GM23338 (cell line): ENCODE results near the gene SLC35A4. TPM values are rescaled to one million over a fixed set of nuclear protein-coding genes. Genes with fewer than 3 reads are reported as not detected.

ENCODE experiments used
- ATAC-seq: fragments of 200-7000 bp; cut with Tn5 transposase; 3 replicates; pipeline ENCODE4 v1.9.1; 2020
- DNase-seq: peaks from one replicate; pipeline ENCODE4 v3.0.0-alpha.2; 2015; ENCODE audit warnings: low spot score
- H2AFZ ChIP-seq: fragments of 200-600 bp; sonication (generic); 2 replicates; pipeline ENCODE4 v1.8.0; 2016; ENCODE audit warnings: antibody characterized with exemption, mild to moderate bottlenecking, moderate library complexity
- H3F3A ChIP-seq: fragments of 200-600 bp; sonication (generic); replicated peaks from 2 replicates; pipeline ENCODE4 v1.8.0; 2017; ENCODE audit warnings: antibody characterized with exemption, mixed run types, low read depth
- H3K27ac ChIP-seq: fragments of 200-600 bp; sonication (generic); 2 replicates; pipeline ENCODE4 v1.6.1; 2016; ENCODE audit warnings: low read depth
- H3K27me3 ChIP-seq: fragments of 200-600 bp; sonication (generic); 2 replicates; pipeline ENCODE4 v1.8.0; 2016; ENCODE audit warnings: mild to moderate bottlenecking, mixed run types, moderate library complexity; ENCODE audit not compliant: insufficient read depth
- H3K36me3 ChIP-seq: fragments of 200-600 bp; sonication (generic); 2 replicates; pipeline ENCODE4 v1.8.0; 2016; ENCODE audit warnings: mild to moderate bottlenecking; ENCODE audit not compliant: insufficient read depth
- H3K4me1 ChIP-seq: fragments of 200-600 bp; sonication (generic); 2 replicates; pipeline ENCODE4 v1.8.0; 2016; ENCODE audit warnings: mild to moderate bottlenecking, moderate library complexity; ENCODE audit not compliant: insufficient read depth
- H3K4me2 ChIP-seq: fragments of 200-600 bp; sonication (generic); 2 replicates; pipeline ENCODE4 v1.7.1; 2017; ENCODE audit warnings: mixed run types
- H3K4me3 ChIP-seq: fragments of 200-600 bp; sonication (generic); 2 replicates; pipeline ENCODE4 v1.6.1; 2016; ENCODE audit warnings: mixed run types
- H3K79me2 ChIP-seq: fragments of 200-600 bp; sonication (generic); replicated peaks from 2 replicates; pipeline ENCODE4 v1.8.0; 2017; ENCODE audit warnings: mild to moderate bottlenecking; ENCODE audit not compliant: insufficient read depth
- H3K9me2 ChIP-seq: fragments of 200-600 bp; sonication (generic); 2 replicates; pipeline ENCODE4 v1.8.0; 2017; ENCODE audit not compliant: insufficient read depth
- H4K20me1 ChIP-seq: fragments of 200-600 bp; sonication (generic); replicated peaks from 2 replicates; pipeline ENCODE4 v1.8.0; 2017; ENCODE audit warnings: mild to moderate bottlenecking; ENCODE audit not compliant: insufficient read depth
- H3K27ac Mint-ChIP-seq: 2 replicates; pipeline ENCODE4 v1.8.0; 2020; ENCODE audit warnings: inconsistent platforms, mild to moderate bottlenecking, moderate library complexity, mixed read lengths
- H3K27me3 Mint-ChIP-seq: 3 replicates; pipeline ENCODE4 v1.8.0; 2022; ENCODE audit warnings: low read depth, mild to moderate bottlenecking, moderate library complexity, mixed read lengths, inconsistent platforms; ENCODE audit not compliant: insufficient read depth, poor library complexity
- H3K36me3 Mint-ChIP-seq: 3 replicates; pipeline ENCODE4 v1.8.0; 2021; ENCODE audit warnings: low read depth, mild to moderate bottlenecking, inconsistent platforms, moderate library complexity, mixed read lengths
- H3K4me1 Mint-ChIP-seq: 3 replicates; pipeline ENCODE4 v1.8.0; 2020; ENCODE audit warnings: mild to moderate bottlenecking, inconsistent platforms, mixed read lengths
- H3K4me3 Mint-ChIP-seq: 3 replicates; pipeline ENCODE4 v1.8.0; 2021; ENCODE audit warnings: moderate library complexity, mild to moderate bottlenecking, inconsistent platforms, mixed read lengths
- H3K9me3 Mint-ChIP-seq: 3 replicates; pipeline ENCODE4 v1.8.0; 2020; ENCODE audit warnings: moderate library complexity, mild to moderate bottlenecking, inconsistent platforms, mixed read lengths
- CREB1 ChIP-seq: fragments of 250-450 bp; sonication (Bioruptor Pico); IDR thresholded peaks from 2 replicates; pipeline ENCODE4 v1.5.0; 2020; ENCODE audit warnings: low read depth, mild to moderate bottlenecking, moderate library complexity
- EZH2 ChIP-seq: fragments of 200-600 bp; sonication (generic); IDR thresholded peaks from one replicate; pipeline ENCODE4 v1.8.0; 2017; ENCODE audit warnings: antibody characterized with exemption, mild to moderate bottlenecking, low read depth; ENCODE audit not compliant: unreplicated experiment
- EZH2phosphoT487 ChIP-seq: fragments of 200-600 bp; sonication (generic); IDR thresholded peaks from one replicate; pipeline ENCODE4 v1.8.1; 2018; ENCODE audit warnings: antibody characterized with exemption; ENCODE audit not compliant: unreplicated experiment
- JUNB ChIP-seq: IDR thresholded peaks from one replicate; pipeline ENCODE4 v1.6.1; 2016; ENCODE audit warnings: antibody characterized with exemption; ENCODE audit not compliant: unreplicated experiment
- NANOG ChIP-seq: IDR thresholded peaks from 2 replicates; pipeline ENCODE4 v1.6.1; 2016; ENCODE audit warnings: antibody characterized with exemption, borderline replicate concordance
- POLR2AphosphoS5 ChIP-seq: IDR thresholded peaks from 2 replicates; pipeline ENCODE4 v1.6.1; 2016; ENCODE audit warnings: antibody characterized with exemption, low read depth
- STAT1 ChIP-seq: IDR thresholded peaks from one replicate; pipeline ENCODE4 v1.6.1; 2016; ENCODE audit warnings: antibody characterized with exemption; ENCODE audit not compliant: unreplicated experiment
- ZNF114 ChIP-seq: fragments of 250-450 bp; sonication (Bioruptor Pico); IDR thresholded peaks from 2 replicates; pipeline ENCODE4 v1.5.0; 2020; ENCODE audit warnings: mild to moderate bottlenecking, moderate library complexity
- ZNF331 ChIP-seq: fragments of 250-450 bp; sonication (Bioruptor Pico); IDR thresholded peaks from 2 replicates; pipeline ENCODE4 v1.5.0; 2020; ENCODE audit warnings: low read depth, mild to moderate bottlenecking, moderate library complexity
- polyA plus RNA-seq: library from polyadenylated mRNA; unstranded; fragments of >200 nt; fragmentation: Nextera tagmentation; extraction: Ambion mirVana; gene quantifications from 2 replicates; pipeline ENCODE4 v1.2.1, GENCODE V29; 2016
- total RNA-seq: library from RNA; depleted of rRNA; stranded (reverse); fragments of >200 nt; shearing (Covaris generic); gene quantifications from 2 replicates; pipeline ENCODE4 v1.2.3, GENCODE V29; 2014
- TF ChIP-seq, protein P1 (sequence below): IDR thresholded peaks from 2 replicates; pipeline ENCODE4 v1.6.1; 2016; ENCODE audit warnings: antibody characterized with exemption
- TF ChIP-seq, protein P2 (sequence below): IDR thresholded peaks from one replicate; pipeline ENCODE4 v1.6.1; 2018; ENCODE audit warnings: antibody characterized with exemption; ENCODE audit not compliant: unreplicated experiment
- TF ChIP-seq, protein P3 (sequence below), 2 experiments: fragments of 200-600 bp in 1 of 2; sonication (generic) in 1 of 2; conservative IDR thresholded peaks; 2 replicates each; pipeline versions ENCODE4 v1.5.1 to v1.6.1; 2016 to 2017; ENCODE audit warnings: antibody characterized with exemption in 2 of 2, low read depth in 2 of 2, mild to moderate bottlenecking in 2 of 2, moderate library complexity in 1 of 2
- TF ChIP-seq, protein P4 (sequence below): fragments of 250-450 bp; sonication (Bioruptor Pico); IDR thresholded peaks from 2 replicates; pipeline ENCODE4 v1.5.0; 2020; ENCODE audit warnings: mild to moderate bottlenecking, moderate library complexity

SLC35A4 gene
- total and polyA plus RNA-seq, 2 experiments from 2014 or later = 17.7 to 39.1 TPM

DNA sequence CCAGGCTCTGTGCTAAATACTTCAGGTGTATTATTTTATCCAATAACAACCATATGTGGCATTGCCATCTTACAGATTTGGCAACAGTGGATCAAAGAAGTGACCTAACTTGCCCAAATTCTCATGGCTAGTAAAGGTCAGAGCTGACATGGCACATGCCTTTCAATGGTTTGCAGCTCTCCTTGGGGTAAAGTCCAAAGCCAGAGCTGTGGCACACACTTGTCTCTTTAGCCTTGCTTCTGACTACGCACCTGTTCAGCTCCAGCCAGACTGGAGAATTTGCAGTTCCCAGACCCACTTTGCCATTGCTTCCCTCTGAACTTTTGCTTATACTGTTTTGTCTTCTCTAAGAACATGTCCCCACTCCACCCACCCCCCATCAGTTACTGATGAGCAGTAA lies 5.9 kb downstream of the SLC35A4 start:
- DNase-seq (no peak), ATAC-seq (no peak)
- peaks cover 4% of the 10 kb centered on the region; the same call in 1 of the 2 replicates for H3K79me2 ChIP-seq
- Mint-ChIP-seq H3K27ac (no peak overlapping the region), H3K4me3 (no peak overlapping the region), H3K36me3 (peaks cover 20% of the 10 kb centered on the region), H3K4me1 (no peaks in the 10 kb centered on the region; the same call in 2 of the 3 replicates), H3K27me3 (peaks cover 8% of the 10 kb centered on the region), H3K9me3 (no peaks in the 10 kb centered on the region)
- no peaks in the 10 kb centered on the region for H3F3A ChIP-seq
- peaks cover 2% of the 10 kb centered on the region; the same call in 1 of the 2 replicates for H3K4me1 ChIP-seq
- no peak overlapping the region for H2AFZ ChIP-seq
- no peak overlapping the region for H3K27ac ChIP-seq
- H3K36me3 ChIP-seq = no peaks in the 10 kb centered on the region
- H3K27me3 ChIP-seq = no peaks in the 10 kb centered on the region
- H4K20me1 ChIP-seq = peaks cover 8% of the 10 kb centered on the region; the same call in 1 of the 2 replicates
- TF ChIP-seq JUNB = no peak
- TF ChIP-seq POLR2AphosphoS5 = no peak
- no peak for TF ChIP-seq STAT1
- no peak for TF ChIP-seq CREB1 (CRISPR knock-in tag)
- TF ChIP-seq, protein P1, sequence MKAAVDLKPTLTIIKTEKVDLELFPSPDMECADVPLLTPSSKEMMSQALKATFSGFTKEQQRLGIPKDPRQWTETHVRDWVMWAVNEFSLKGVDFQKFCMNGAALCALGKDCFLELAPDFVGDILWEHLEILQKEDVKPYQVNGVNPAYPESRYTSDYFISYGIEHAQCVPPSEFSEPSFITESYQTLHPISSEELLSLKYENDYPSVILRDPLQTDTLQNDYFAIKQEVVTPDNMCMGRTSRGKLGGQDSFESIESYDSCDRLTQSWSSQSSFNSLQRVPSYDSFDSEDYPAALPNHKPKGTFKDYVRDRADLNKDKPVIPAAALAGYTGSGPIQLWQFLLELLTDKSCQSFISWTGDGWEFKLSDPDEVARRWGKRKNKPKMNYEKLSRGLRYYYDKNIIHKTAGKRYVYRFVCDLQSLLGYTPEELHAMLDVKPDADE = no peak
- no peak for TF ChIP-seq EZH2phosphoT487
- TF ChIP-seq ZNF114 (CRISPR knock-in tag) = no peak
- TF ChIP-seq, protein P2, sequence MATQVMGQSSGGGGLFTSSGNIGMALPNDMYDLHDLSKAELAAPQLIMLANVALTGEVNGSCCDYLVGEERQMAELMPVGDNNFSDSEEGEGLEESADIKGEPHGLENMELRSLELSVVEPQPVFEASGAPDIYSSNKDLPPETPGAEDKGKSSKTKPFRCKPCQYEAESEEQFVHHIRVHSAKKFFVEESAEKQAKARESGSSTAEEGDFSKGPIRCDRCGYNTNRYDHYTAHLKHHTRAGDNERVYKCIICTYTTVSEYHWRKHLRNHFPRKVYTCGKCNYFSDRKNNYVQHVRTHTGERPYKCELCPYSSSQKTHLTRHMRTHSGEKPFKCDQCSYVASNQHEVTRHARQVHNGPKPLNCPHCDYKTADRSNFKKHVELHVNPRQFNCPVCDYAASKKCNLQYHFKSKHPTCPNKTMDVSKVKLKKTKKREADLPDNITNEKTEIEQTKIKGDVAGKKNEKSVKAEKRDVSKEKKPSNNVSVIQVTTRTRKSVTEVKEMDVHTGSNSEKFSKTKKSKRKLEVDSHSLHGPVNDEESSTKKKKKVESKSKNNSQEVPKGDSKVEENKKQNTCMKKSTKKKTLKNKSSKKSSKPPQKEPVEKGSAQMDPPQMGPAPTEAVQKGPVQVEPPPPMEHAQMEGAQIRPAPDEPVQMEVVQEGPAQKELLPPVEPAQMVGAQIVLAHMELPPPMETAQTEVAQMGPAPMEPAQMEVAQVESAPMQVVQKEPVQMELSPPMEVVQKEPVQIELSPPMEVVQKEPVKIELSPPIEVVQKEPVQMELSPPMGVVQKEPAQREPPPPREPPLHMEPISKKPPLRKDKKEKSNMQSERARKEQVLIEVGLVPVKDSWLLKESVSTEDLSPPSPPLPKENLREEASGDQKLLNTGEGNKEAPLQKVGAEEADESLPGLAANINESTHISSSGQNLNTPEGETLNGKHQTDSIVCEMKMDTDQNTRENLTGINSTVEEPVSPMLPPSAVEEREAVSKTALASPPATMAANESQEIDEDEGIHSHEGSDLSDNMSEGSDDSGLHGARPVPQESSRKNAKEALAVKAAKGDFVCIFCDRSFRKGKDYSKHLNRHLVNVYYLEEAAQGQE = no peak
- TF ChIP-seq, protein P3, sequence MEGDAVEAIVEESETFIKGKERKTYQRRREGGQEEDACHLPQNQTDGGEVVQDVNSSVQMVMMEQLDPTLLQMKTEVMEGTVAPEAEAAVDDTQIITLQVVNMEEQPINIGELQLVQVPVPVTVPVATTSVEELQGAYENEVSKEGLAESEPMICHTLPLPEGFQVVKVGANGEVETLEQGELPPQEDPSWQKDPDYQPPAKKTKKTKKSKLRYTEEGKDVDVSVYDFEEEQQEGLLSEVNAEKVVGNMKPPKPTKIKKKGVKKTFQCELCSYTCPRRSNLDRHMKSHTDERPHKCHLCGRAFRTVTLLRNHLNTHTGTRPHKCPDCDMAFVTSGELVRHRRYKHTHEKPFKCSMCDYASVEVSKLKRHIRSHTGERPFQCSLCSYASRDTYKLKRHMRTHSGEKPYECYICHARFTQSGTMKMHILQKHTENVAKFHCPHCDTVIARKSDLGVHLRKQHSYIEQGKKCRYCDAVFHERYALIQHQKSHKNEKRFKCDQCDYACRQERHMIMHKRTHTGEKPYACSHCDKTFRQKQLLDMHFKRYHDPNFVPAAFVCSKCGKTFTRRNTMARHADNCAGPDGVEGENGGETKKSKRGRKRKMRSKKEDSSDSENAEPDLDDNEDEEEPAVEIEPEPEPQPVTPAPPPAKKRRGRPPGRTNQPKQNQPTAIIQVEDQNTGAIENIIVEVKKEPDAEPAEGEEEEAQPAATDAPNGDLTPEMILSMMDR (conservative IDR thresholded peaks at IDR 0.05; ENCODE audit: low read depth in 2 of 2) = no peak
- no peak for TF ChIP-seq EZH2
- TF ChIP-seq ZNF331 (CRISPR knock-in tag) = no peak
- TF ChIP-seq NANOG = no peak
- TF ChIP-seq, protein P4, sequence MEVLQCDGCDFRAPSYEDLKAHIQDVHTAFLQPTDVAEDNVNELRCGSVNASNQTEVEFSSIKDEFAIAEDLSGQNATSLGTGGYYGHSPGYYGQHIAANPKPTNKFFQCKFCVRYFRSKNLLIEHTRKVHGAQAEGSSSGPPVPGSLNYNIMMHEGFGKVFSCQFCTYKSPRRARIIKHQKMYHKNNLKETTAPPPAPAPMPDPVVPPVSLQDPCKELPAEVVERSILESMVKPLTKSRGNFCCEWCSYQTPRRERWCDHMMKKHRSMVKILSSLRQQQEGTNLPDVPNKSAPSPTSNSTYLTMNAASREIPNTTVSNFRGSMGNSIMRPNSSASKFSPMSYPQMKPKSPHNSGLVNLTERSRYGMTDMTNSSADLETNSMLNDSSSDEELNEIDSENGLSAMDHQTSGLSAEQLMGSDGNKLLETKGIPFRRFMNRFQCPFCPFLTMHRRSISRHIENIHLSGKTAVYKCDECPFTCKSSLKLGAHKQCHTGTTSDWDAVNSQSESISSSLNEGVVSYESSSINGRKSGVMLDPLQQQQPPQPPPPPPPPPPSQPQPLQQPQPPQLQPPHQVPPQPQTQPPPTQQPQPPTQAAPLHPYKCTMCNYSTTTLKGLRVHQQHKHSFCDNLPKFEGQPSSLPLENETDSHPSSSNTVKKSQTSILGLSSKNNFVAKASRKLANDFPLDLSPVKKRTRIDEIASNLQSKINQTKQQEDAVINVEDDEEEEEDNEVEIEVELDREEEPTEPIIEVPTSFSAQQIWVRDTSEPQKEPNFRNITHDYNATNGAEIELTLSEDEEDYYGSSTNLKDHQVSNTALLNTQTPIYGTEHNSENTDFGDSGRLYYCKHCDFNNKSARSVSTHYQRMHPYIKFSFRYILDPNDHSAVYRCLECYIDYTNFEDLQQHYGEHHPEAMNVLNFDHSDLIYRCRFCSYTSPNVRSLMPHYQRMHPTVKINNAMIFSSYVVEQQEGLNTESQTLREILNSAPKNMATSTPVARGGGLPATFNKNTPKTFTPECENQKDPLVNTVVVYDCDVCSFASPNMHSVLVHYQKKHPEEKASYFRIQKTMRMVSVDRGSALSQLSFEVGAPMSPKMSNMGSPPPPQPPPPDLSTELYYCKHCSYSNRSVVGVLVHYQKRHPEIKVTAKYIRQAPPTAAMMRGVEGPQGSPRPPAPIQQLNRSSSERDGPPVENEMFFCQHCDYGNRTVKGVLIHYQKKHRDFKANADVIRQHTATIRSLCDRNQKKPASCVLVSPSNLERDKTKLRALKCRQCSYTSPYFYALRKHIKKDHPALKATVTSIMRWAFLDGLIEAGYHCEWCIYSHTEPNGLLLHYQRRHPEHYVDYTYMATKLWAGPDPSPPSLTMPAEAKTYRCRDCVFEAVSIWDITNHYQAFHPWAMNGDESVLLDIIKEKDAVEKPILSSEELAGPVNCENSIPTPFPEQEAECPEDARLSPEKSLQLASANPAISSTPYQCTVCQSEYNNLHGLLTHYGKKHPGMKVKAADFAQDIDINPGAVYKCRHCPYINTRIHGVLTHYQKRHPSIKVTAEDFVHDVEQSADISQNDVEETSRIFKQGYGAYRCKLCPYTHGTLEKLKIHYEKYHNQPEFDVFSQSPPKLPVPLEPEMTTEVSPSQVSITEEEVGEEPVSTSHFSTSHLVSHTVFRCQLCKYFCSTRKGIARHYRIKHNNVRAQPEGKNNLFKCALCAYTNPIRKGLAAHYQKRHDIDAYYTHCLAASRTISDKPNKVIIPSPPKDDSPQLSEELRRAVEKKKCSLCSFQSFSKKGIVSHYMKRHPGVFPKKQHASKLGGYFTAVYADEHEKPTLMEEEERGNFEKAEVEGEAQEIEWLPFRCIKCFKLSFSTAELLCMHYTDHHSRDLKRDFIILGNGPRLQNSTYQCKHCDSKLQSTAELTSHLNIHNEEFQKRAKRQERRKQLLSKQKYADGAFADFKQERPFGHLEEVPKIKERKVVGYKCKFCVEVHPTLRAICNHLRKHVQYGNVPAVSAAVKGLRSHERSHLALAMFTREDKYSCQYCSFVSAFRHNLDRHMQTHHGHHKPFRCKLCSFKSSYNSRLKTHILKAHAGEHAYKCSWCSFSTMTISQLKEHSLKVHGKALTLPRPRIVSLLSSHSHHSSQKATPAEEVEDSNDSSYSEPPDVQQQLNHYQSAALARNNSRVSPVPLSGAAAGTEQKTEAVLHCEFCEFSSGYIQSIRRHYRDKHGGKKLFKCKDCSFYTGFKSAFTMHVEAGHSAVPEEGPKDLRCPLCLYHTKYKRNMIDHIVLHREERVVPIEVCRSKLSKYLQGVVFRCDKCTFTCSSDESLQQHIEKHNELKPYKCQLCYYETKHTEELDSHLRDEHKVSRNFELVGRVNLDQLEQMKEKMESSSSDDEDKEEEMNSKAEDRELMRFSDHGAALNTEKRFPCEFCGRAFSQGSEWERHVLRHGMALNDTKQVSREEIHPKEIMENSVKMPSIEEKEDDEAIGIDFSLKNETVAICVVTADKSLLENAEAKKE (CRISPR knock-in tag) = no peak
- H3K4me3 ChIP-seq = no peak overlapping the region
- H3K9me2 ChIP-seq = no peaks in the 10 kb centered on the region
- no peak overlapping the region for H3K4me2 ChIP-seq
